Loucy (cell line): Measurements from ENCODE around the gene MAPK7.

Experiments
- H2AFZ ChIP-seq: fragments of 200-600 bp; sonication (generic); 2 replicates; pipeline ENCODE4 v1.6.0; 2016; ENCODE audit warnings: antibody characterized with exemption, mild to moderate bottlenecking, low read length, moderate library complexity
- H3F3A ChIP-seq: fragments of 200-600 bp; 2 replicates; pipeline ENCODE4 v1.6.0; 2016; ENCODE audit warnings: antibody characterized with exemption, low read depth, mild to moderate bottlenecking
- H3K27me3 ChIP-seq: fragments of 200-600 bp; sonication (generic); 2 replicates; pipeline ENCODE4 v1.6.1; 2014; ENCODE audit warnings: low read length, mild to moderate bottlenecking; ENCODE audit not compliant: insufficient read depth, poor library complexity, severe bottlenecking
- H3K36me3 ChIP-seq: fragments of 200-600 bp; sonication (generic); 2 replicates; pipeline ENCODE4 v1.6.1; 2016; ENCODE audit warnings: low read length; ENCODE audit not compliant: insufficient read depth
- H3K4me1 ChIP-seq: fragments of 200-600 bp; sonication (generic); 2 replicates; pipeline ENCODE4 v1.5.1; 2014; ENCODE audit warnings: low read length, mild to moderate bottlenecking; ENCODE audit not compliant: insufficient read depth, poor library complexity, severe bottlenecking
- H3K4me2 ChIP-seq: fragments of 200-600 bp; sonication (generic); 2 replicates; pipeline ENCODE4 v1.6.0; 2014; ENCODE audit warnings: antibody characterized with exemption, low read length, low read depth, mild to moderate bottlenecking; ENCODE audit not compliant: poor library complexity, severe bottlenecking
- H3K4me3 ChIP-seq: fragments of 200-600 bp; sonication (generic); 2 replicates; pipeline ENCODE4 v1.5.1; 2014; ENCODE audit warnings: low read length, mild to moderate bottlenecking, mixed read lengths; ENCODE audit not compliant: poor library complexity, severe bottlenecking
- H3K79me2 ChIP-seq: fragments of 200-600 bp; sonication (generic); 2 replicates; pipeline ENCODE4 v1.6.1; 2014; ENCODE audit warnings: low read length; ENCODE audit not compliant: insufficient read depth
- H3K9ac ChIP-seq: fragments of 200-600 bp; sonication (generic); 2 replicates; pipeline ENCODE4 v1.6.0; 2014; ENCODE audit warnings: mild to moderate bottlenecking, low read depth, low read length, moderate library complexity; ENCODE audit not compliant: poor library complexity, severe bottlenecking
- H3K9me2 ChIP-seq: fragments of 200-600 bp; sonication (generic); replicated peaks from 2 replicates; pipeline ENCODE4 v1.6.1; 2016; ENCODE audit warnings: low read depth, low read length, mixed read lengths
- H3K9me3 ChIP-seq: fragments of 200-600 bp; sonication (generic); 2 replicates; pipeline ENCODE4 v1.6.1; 2014; ENCODE audit warnings: mild to moderate bottlenecking, antibody characterized with exemption, low read length, low read depth; ENCODE audit not compliant: insufficient read depth
- H4K20me1 ChIP-seq: fragments of 200-600 bp; sonication (generic); 2 replicates; pipeline ENCODE4 v1.6.0; 2014; ENCODE audit warnings: antibody characterized with exemption, low read length, mild to moderate bottlenecking; ENCODE audit not compliant: insufficient read depth, poor library complexity, severe bottlenecking
- EZH2phosphoT487 ChIP-seq: fragments of 200-600 bp; IDR thresholded peaks from 2 replicates; pipeline ENCODE4 v1.6.1; 2018; ENCODE audit warnings: antibody characterized with exemption, mild to moderate bottlenecking, moderate library complexity, borderline replicate concordance
- TF ChIP-seq, protein P1 (sequence below): fragments of 200-600 bp; sonication (generic); conservative IDR thresholded peaks from 2 replicates; pipeline ENCODE4 v1.5.1; 2014; ENCODE audit warnings: mild to moderate bottlenecking, antibody characterized with exemption, low read length

Gene MAPK7

DNA sequence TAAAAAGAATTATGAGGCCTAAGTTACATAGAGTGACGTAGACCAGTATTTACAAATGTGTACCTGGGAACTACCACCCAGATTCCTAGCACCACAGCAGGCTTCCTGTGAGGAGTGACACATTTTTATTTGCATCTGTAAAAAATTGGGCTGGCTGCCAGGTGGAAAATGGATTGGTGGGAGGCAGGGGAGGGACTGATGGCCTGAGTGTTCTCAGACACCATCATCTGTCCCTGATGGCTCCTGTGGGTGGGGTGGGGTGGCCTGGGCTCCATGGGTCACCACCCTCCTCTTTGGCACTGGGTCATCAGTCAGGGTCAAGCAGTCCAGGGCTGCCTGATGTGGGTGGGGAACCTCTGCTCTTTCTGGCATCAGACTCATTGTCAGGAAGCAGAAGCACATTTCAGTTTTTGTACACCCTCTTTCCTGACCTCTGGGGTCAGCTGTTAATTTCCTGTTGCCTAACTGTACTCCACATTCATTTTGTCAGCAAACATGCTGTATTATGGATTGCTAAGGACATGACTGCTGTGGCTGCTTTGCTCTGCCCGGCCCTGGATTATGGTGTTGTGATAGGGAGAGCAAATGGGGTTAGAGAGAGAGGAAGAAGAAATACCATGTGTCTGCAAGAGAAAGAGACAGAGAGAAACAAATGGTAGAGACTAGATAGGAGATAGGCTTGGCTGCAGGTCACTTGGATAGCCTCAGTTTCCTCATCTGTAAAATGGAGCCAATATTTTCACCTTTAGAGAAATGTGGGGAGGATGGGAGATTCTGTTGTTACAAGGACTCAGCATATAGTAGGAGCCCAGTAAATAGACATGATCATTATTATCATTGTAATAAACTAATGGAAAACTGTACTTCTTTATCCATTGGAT, 20.2 kb downstream of the MAPK7 start:
- Histone ChIP-seq H3K36me3 (no peaks in the 10 kb centered on the region), H3K79me2 (no peaks in the 10 kb centered on the region), H3K4me3 (no peak overlapping the region), H3F3A (no peaks in the 10 kb centered on the region), H3K9me3 (no peaks in the 10 kb centered on the region), H3K4me1 (peaks cover 8% of the 10 kb centered on the region), H2AFZ (no peak overlapping the region), H3K4me2 (no peak overlapping the region), H3K27me3 (no peaks in the 10 kb centered on the region), H4K20me1 (no peaks in the 10 kb centered on the region), H3K9me2 (no peaks in the 10 kb centered on the region), H3K9ac (no peak overlapping the region)
- no peak for TF ChIP-seq EZH2phosphoT487
- TF ChIP-seq, protein P1, sequence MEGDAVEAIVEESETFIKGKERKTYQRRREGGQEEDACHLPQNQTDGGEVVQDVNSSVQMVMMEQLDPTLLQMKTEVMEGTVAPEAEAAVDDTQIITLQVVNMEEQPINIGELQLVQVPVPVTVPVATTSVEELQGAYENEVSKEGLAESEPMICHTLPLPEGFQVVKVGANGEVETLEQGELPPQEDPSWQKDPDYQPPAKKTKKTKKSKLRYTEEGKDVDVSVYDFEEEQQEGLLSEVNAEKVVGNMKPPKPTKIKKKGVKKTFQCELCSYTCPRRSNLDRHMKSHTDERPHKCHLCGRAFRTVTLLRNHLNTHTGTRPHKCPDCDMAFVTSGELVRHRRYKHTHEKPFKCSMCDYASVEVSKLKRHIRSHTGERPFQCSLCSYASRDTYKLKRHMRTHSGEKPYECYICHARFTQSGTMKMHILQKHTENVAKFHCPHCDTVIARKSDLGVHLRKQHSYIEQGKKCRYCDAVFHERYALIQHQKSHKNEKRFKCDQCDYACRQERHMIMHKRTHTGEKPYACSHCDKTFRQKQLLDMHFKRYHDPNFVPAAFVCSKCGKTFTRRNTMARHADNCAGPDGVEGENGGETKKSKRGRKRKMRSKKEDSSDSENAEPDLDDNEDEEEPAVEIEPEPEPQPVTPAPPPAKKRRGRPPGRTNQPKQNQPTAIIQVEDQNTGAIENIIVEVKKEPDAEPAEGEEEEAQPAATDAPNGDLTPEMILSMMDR: no peak

DNA sequence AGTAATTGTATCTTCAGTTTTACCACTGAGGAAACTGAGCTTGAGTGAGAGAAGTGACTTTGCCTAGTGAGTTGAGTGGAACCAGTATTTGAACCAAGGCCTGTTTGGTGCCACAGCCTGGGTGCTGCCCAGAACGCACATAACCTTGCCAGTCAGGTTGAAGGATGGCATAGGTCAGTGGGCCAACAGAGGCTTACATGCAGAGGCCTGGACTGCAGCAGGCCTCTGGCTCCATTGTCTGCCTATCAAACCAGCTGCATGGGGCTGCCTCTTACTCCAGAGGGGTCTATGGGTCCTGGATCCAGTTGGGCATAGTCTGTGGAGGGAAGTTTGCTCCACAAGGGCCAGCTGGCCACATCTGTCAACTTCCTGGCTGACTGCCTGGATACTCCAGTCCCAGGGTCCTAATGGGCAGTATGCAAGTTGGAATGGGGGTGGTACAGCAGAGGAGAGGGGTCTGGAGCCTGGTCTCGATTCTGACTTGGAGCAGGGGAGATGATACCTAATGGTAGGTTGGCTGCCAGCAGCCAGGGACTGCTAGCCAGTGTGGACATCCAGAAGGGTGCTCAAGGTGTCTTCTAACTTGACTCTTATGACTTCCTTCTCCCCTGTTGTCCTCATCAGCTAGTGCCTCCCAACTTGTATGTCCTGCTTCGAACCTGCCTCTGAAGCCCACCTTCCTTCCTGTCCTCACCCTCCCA, 21.6 kb downstream of the MAPK7 start:
- H3K4me1 ChIP-seq: peaks cover 8% of the 10 kb centered on the region
- H3F3A ChIP-seq: no peaks in the 10 kb centered on the region
- no peak overlapping the region for H2AFZ ChIP-seq
- H3K9ac ChIP-seq: no peak overlapping the region
- no peaks in the 10 kb centered on the region for H3K9me3 ChIP-seq
- no peaks in the 10 kb centered on the region for H4K20me1 ChIP-seq
- TF ChIP-seq, protein P1: no peak
- no peak for TF ChIP-seq EZH2phosphoT487
- no peaks in the 10 kb centered on the region for H3K9me2 ChIP-seq
- H3K27me3 ChIP-seq: no peaks in the 10 kb centered on the region
- no peaks in the 10 kb centered on the region for H3K36me3 ChIP-seq
- no peak overlapping the region for H3K4me2 ChIP-seq
- no peaks in the 10 kb centered on the region for H3K79me2 ChIP-seq
- no peak overlapping the region for H3K4me3 ChIP-seq

DNA sequence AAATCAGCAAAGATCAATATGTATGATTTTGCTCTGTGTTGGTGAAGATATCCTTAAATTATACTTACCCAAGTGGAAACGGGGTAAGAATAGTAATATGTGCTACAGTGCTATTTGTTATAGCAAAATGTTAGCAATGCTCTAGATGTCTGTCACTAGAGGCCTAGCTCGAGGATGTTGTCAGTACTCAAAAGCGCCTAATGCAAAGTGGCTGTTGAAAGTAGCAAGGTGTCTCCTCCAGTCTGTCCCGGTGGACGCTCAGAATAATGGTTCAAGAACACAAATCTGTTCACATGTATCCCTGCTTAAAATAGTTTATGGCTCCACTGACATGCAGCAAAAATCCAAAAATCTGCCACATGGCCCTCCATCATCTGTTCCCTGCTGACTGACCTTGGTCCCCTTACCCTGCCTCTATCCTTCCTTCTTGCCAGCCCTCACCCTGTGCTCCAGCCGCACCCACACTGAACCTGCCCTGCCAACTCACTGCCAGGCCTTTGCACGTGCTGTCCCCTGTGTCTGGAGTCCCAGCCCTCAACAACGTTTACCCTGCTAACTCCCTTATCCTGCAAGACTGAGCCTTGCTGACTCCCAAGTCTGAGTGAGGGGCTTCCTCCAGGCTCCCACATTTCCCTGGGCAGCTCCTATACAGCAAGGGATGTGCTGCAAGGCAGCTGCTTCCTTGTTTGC, 23.2 kb downstream of the MAPK7 start:
- H3K9me3 ChIP-seq: no peaks in the 10 kb centered on the region
- H3K36me3 ChIP-seq: no peaks in the 10 kb centered on the region
- H3K9me2 ChIP-seq: no peaks in the 10 kb centered on the region
- H3K9ac ChIP-seq: no peak overlapping the region
- no peak overlapping the region for H3K4me2 ChIP-seq
- no peaks in the 10 kb centered on the region for H3F3A ChIP-seq
- H3K79me2 ChIP-seq: no peaks in the 10 kb centered on the region
- no peak for TF ChIP-seq EZH2phosphoT487
- TF ChIP-seq, protein P1: no peak
- H4K20me1 ChIP-seq: no peaks in the 10 kb centered on the region
- H3K4me3 ChIP-seq: no peak overlapping the region
- H3K27me3 ChIP-seq: no peaks in the 10 kb centered on the region
- H2AFZ ChIP-seq: no peak overlapping the region
- H3K4me1 ChIP-seq: peaks cover 8% of the 10 kb centered on the region
